Heart left ventricle (tissue), 16 donors: Measurements from ENCODE around the gene MGAT4A. TPM values are rescaled to one million over a fixed set of nuclear protein-coding genes. Genes with fewer than 3 reads are reported as not detected.

Experiments used
- ATAC-seq, 4 donors: fragments of 200-7000 bp; cut with Tn5 transposase; one replicate each; pipeline ENCODE4 v1.9.1; 2020 to 2022; ENCODE audit warnings: moderate library complexity in 4 of 4, mild to moderate bottlenecking in 3 of 4, moderate number of reproducible peaks in 1 of 4
- DNase-seq, 5 donors: peaks; one replicate each; pipeline ENCODE4 v3.0.0-alpha.2; 2020
- H3K27ac ChIP-seq, 12 donors: fragments of 200-600 bp; sonication (generic) in 4 of 12; one replicate each; pipeline versions ENCODE4 v1.5.0 to v1.8.0; 2016 to 2022; ENCODE audit warnings: mild to moderate bottlenecking in 2 of 12
- H3K27me3 ChIP-seq, 9 donors: fragments of 200-600 bp; sonication (generic) in 2 of 9; one replicate each; pipeline versions ENCODE4 v1.5.1 to v1.8.0; 2016 to 2022; ENCODE audit warnings: mild to moderate bottlenecking in 3 of 9
- H3K36me3 ChIP-seq, 9 donors: fragments of 200-600 bp; sonication (generic) in 2 of 9; one replicate each; pipeline versions ENCODE4 v1.5.0 to v1.8.0; 2018 to 2022; ENCODE audit warnings: mild to moderate bottlenecking in 2 of 9
- H3K4me1 ChIP-seq, 12 donors: fragments of 200-600 bp; sonication (generic) in 4 of 12; one replicate each; pipeline versions ENCODE4 v1.5.0 to v1.8.0; 2016 to 2022; ENCODE audit warnings: mild to moderate bottlenecking in 3 of 12
- H3K4me3 ChIP-seq, 12 donors: fragments of 200-600 bp; sonication (generic) in 4 of 12; one replicate each; pipeline versions ENCODE4 v1.5.0 to v1.8.0; 2017 to 2022; ENCODE audit warnings: mild to moderate bottlenecking in 9 of 12, moderate library complexity in 4 of 12
- H3K9me3 ChIP-seq, 12 donors: fragments of 200-600 bp; sonication (generic) in 4 of 12; one replicate each; pipeline versions ENCODE4 v1.5.0 to v1.8.0; 2016 to 2022; ENCODE audit warnings: mild to moderate bottlenecking in 1 of 12
- CTCF ChIP-seq, 12 donors: fragments of 200-600 bp; sonication (generic) in 4 of 12; IDR thresholded peaks; one replicate each; pipeline versions ENCODE4 v1.5.0 to v1.8.0; 2018 to 2022; ENCODE audit warnings: antibody characterized with exemption in 12 of 12, mild to moderate bottlenecking in 5 of 12
- POLR2A ChIP-seq, 2 donors: fragments of 450-650 bp; IDR thresholded peaks; one replicate each; pipeline ENCODE4 v1.6.1; 2017; ENCODE audit warnings: antibody characterized with exemption in 2 of 2, mild to moderate bottlenecking in 2 of 2, moderate library complexity in 2 of 2
- WGBS, 4 donors: extraction: QIAGEN DNeasy Blood & Tissue Kit in 2 of 4; methylation state at CpG; one replicate each; pipeline versions ENCODE4 v1.1.5 to v1.1.7; 2013 to 2018; 5-methylcytosine and 5-hydroxymethylcytosine counted together
- intact Hi-C, 10 donors: fragments of 100-400 bp; cut with DNase I; formaldehyde crosslinking; loops; one replicate each; pipeline versions ENCODE4 v1.11.1 to v1.14.2; 2022
- polyA plus RNA-seq, 2 donors: library from polyadenylated mRNA; stranded (reverse); fragments of 200-250 nt; gene quantifications; one replicate each; pipeline ENCODE4 v1.2.3, GENCODE V29; 2013
- total RNA-seq, 9 donors: library from RNA; depleted of rRNA in 2 of 9; stranded (reverse); fragments of >200 nt in 2 of 9; fragmentation: NEBNext Ultra II Directional in 3 of 9; extraction: Animal tissue kit (Norgen Biotek cat#: 25700) in 3 of 9; gene quantifications; one replicate each; pipeline versions ENCODE4 v1.1.0 to v1.2.4, GENCODE V29; 2016 to 2023
- donor health status: ischemic (EF 13 %, LVEDD 7.1; RV severe dilation, severe dysfunction).
- donor health status: healthy with polysubstance abuse.
- donor health status: DM: no; HTN: yes; CAD: no.
- donor health status: DM: no; HTN: no; CAD: no.
- donor health status: ischemic (EF 25% LVEDD 6.9; RV normal size, moderate dysfunction).
- donor health status: ischemic (EF 25% LVEDD 5.7; RV mildly dilated, moderate dysfunction).
- donor health status: healthy.
- donor health status: DM: yes; HTN: yes; CAD: no.
- donor health status: ischemic (EF 35%, LVEDD 5.7; RV mildly dilated, moderate dysfunction).
- donor health status: nonischemic (EF 11% LVEDD 7.7; RV severe dilation, severe dysfunction).
- donor health status: DM: yes; HTN: yes; CAD: no.
- donor health status: PGD.
- donor health status: ischemic (EF 29% LVEDD 5.4; RV normal size, mild dysfunction).
- donor health status: nonischemic (EF 23%, LVEDD 6.1; RV moderate dilation, normal function).

MGAT4A gene
- total and polyA plus RNA-seq, 11 donors, result 4.2 to 45.0 (median 17.7) TPM

GRCh38 chr2:98773907-98774306, 43.0 kb upstream of the MGAT4A start:
- intact Hi-C loops, result no loop called here
- TF ChIP-seq POLR2A (IDR thresholded peaks at IDR 0.05) (no peak), CTCF (IDR thresholded peaks at IDR 0.05) (no peak)
- Histone ChIP-seq H3K27ac (peak overlapping the region in 1 of 12 donors; percentile 90), H3K36me3 (no peaks in the 10 kb centered on the region), H3K27me3 (peaks cover 0 to 2% (median 0%) of the 10 kb centered on the region in 9 donors), H3K4me3 (no peak overlapping the region), H3K9me3 (no peaks in the 10 kb centered on the region), H3K4me1 (peaks cover 0 to 36% (median 4%) of the 10 kb centered on the region in 12 donors)
- ATAC-seq (no peak), DNase-seq (no peak)
- 88 to 96% (median 93%) methylated on average over 3 to 4 of the region's 4 CpGs for WGBS, 4 donors

- Histone ChIP-seq H3K4me3 (no peak overlapping the region), H3K36me3 (no peaks in the 10 kb centered on the region), H3K27me3 (peaks cover 0 to 2% (median 0%) of the 10 kb centered on the region in 9 donors), H3K4me1 (peaks cover 0 to 43% (median 5%) of the 10 kb centered on the region in 12 donors), H3K27ac (peak overlapping the region in 1 of 12 donors; percentile 90), H3K9me3 (no peaks in the 10 kb centered on the region)
- TF ChIP-seq POLR2A (IDR thresholded peaks at IDR 0.05) (no peak), CTCF (IDR thresholded peaks at IDR 0.05) (no peak)
- intact Hi-C loops, result no loop called here
- ATAC-seq, result no peak
- WGBS, 4 donors, result 89 to 97% (median 95%) methylated on average over 5 of the region's 5 CpGs
- DNase-seq, result no peak
Measured at GRCh38 chr2:98773169-98773568, 42.2 kb upstream of the MGAT4A start.

DNA sequence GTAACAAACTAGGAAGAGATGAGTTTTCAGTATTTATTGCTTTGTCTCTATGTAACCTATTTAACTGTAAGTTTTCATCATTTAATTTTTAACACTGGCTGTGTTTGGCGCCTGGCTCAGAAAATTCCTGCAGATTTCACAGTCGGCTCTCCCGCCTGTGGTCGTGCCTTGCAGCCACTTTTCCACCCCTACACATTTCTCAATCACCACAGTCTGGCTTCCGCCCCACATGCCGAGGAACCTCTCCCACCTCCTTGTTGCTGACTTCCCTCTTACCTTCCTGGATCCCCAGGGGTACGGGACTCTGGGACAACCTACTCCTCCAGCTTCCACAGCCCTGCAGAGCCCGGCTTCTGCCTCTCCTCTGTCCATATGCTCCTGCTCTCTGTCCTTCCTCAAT, 41.6 kb upstream of the MGAT4A start:
- no peak for DNase-seq
- Histone ChIP-seq H3K27ac (peak overlapping the region in 3 of 12 donors; percentile 25 to 90 (median 34)), H3K36me3 (no peaks in the 10 kb centered on the region), H3K4me3 (peak overlapping the region in 2 of 12 donors; percentile 12 to 51), H3K27me3 (peaks cover 0 to 2% (median 0%) of the 10 kb centered on the region in 9 donors), H3K9me3 (no peaks in the 10 kb centered on the region), H3K4me1 (peaks cover 0 to 49% (median 5%) of the 10 kb centered on the region in 12 donors)
- intact Hi-C loops, result no loop called here
- TF ChIP-seq POLR2A (IDR thresholded peaks at IDR 0.05) (no peak), CTCF (IDR thresholded peaks at IDR 0.05) (no peak)
- peak in 2 of 4 donors; percentile 5 to 11 for ATAC-seq
- WGBS, 4 donors, result 54 to 66% (median 60%) methylated on average over 8 of the region's 8 CpGs

- no peak for TF ChIP-seq CTCF (IDR thresholded peaks at IDR 0.05)
- TF ChIP-seq POLR2A (IDR thresholded peaks at IDR 0.05), result no peak
- Histone ChIP-seq H3K36me3 (no peaks in the 10 kb centered on the region), H3K27me3 (peaks cover 0 to 2% (median 0%) of the 10 kb centered on the region in 9 donors), H3K27ac (peak overlapping the region in 6 of 12 donors; percentile 8 to 90 (median 30)), H3K4me3 (peak overlapping the region in 9 of 12 donors; percentile 9 to 51 (median 24)), H3K9me3 (no peaks in the 10 kb centered on the region), H3K4me1 (peaks cover 0 to 56% (median 5%) of the 10 kb centered on the region in 12 donors)
- intact Hi-C loops, result no loop called here
- ATAC-seq, result peak in 3 of 4 donors; percentile 48 to 52 (median 51)
- no peak for DNase-seq
- WGBS, 4 donors, result 34 to 47% (median 36%) methylated on average over 17 of the region's 17 CpGs
Measured at GRCh38 chr2:98771721-98772524, 41.0 kb upstream of the MGAT4A start.
